GM21423 (cell line): Measurements from ENCODE around the gene ATP5MC3.
A peak's percentile ranks its signal among the peaks of the same experiment; 100 is the strongest.

Experiments used
- ATAC-seq: cut with Tn5 transposase; IDR thresholded peaks from one replicate; pipeline ENCODE4 v1.9.1; 2021; ENCODE audit warnings: mild to moderate bottlenecking, moderate library complexity; ENCODE audit not compliant: unreplicated experiment

Gene ATP5MC3

GRCh38 chr2:175168564-175168945 is 13.0 kb downstream of the ATP5MC3 start:
- ATAC-seq, result peak; percentile 27

- peak; percentile 95 for ATAC-seq
These were observed 13.5 kb downstream of the ATP5MC3 start, which contains the start of gene ATF2 for GRCh38 chr2:175167792-175168563. TSS of gene ATF2 (minus strand) at chr2:175168203. CDS start at chr2:175136443, 31,760 bp downstream.

GRCh38 chr2:175167076-175167791 is 14.3 kb downstream of the ATP5MC3 start:
- ATAC-seq, result peak; percentile 1

- no peak for ATAC-seq
These were observed 15.2 kb downstream of the ATP5MC3 start for GRCh38 chr2:175166216-175166824.

- ATAC-seq, result no peak
These were observed 17.3 kb downstream of the ATP5MC3 start for GRCh38 chr2:175164235-175164634.

GRCh38 chr2:175158894-175159293 is 22.6 kb downstream of the ATP5MC3 start:
- no peak for ATAC-seq

- ATAC-seq, result no peak
These were observed 25.0 kb downstream of the ATP5MC3 start for GRCh38 chr2:175156534-175156933.

GRCh38 chr2:175154661-175155082 is 26.8 kb downstream of the ATP5MC3 start:
- ATAC-seq, result peak; percentile 68

- ATAC-seq, result peak; percentile 86
These were observed 29.3 kb downstream of the ATP5MC3 start for GRCh38 chr2:175152242-175152641.

- ATAC-seq, result no peak
These were observed 29.7 kb downstream of the ATP5MC3 start for GRCh38 chr2:175151791-175152190.

GRCh38 chr2:175147186-175147585 is 34.3 kb downstream of the ATP5MC3 start:
- ATAC-seq, result no peak

- no peak for ATAC-seq
These were observed 37.8 kb downstream of the ATP5MC3 start for GRCh38 chr2:175143678-175144077.

GRCh38 chr2:175143191-175143590 is 38.3 kb downstream of the ATP5MC3 start:
- ATAC-seq, result no peak

- ATAC-seq, result no peak
These were observed 41.2 kb downstream of the ATP5MC3 start for GRCh38 chr2:175140332-175140731.

GRCh38 chr2:175137793-175138192 is 43.7 kb downstream of the ATP5MC3 start:
- ATAC-seq, result no peak

- ATAC-seq, result peak; percentile 75
These were observed 44.9 kb downstream of the ATP5MC3 start for GRCh38 chr2:175136334-175137215.

- no peak for ATAC-seq
These were observed 45.6 kb downstream of the ATP5MC3 start for GRCh38 chr2:175135862-175136261.

GRCh38 chr2:175135177-175135576 is 46.3 kb downstream of the ATP5MC3 start:
- ATAC-seq, result no peak

- ATAC-seq, result no peak
These were observed 50.3 kb downstream of the ATP5MC3 start for GRCh38 chr2:175131252-175131651.

GRCh38 chr2:175126661-175127060 is 54.8 kb downstream of the ATP5MC3 start:
- ATAC-seq, result no peak
